HCT116 (cell line): ENCODE data around the gene TMEM63A. TPM values are rescaled to one million over a fixed set of nuclear protein-coding genes. Genes with fewer than 3 reads are reported as not detected.

Experiments used
- ATAC-seq: fragments of 200-7000 bp; cut with Tn5 transposase; 2 replicates; pipeline ENCODE4 v1.9.1; 2020; ENCODE audit warnings: mild to moderate bottlenecking, moderate library complexity
- BruUV-seq: library from RNA; stranded (reverse); fragments of 400-500 nt; replicated peaks from 2 replicates; lab custom pipeline; 2021; lab: Mats Ljungman, UMichigan
- CTCF ChIA-PET: fragments of 300-600 bp; sonication (Branson Sonifier 250); formaldehyde crosslinking; loops from one replicate; lab custom pipeline; 2021; ENCODE audit warnings: antibody characterized with exemption; lab: Charles Lee
- POLR2A ChIA-PET: fragments of 300-600, 350-600 bp; sonication (Branson Sonifier 250); formaldehyde crosslinking; loops from one replicate; lab custom pipeline; 2021; ENCODE audit warnings: antibody characterized with exemption; lab: Charles Lee
- RAD21 ChIA-PET, 2 experiments: fragments of 300-600 bp; sonication (Branson Sonifier 250); formaldehyde crosslinking; loops; one replicate each; lab custom pipeline; 2023; ENCODE audit warnings: low total read pairs in 2 of 2; ENCODE audit not compliant: uncharacterized antibody in 2 of 2, unreplicated experiment in 2 of 2, low non-redundant PET in 1 of 2; lab: Charles Lee
- DNase-seq: peaks from one replicate; pipeline ENCODE4 v3.0.0-alpha.2; 2010; ENCODE audit warnings: low read depth, low spot score
- H2AFZ ChIP-seq: fragments of 200-600 bp; shearing (Covaris generic), sonication (generic); 2 replicates; pipeline ENCODE4 v1.6.1; 2017; ENCODE audit warnings: low read depth, mixed run types, mixed read lengths, antibody characterized with exemption, low read length; ENCODE audit not compliant: poor library complexity, severe bottlenecking
- H3K27ac ChIP-seq: 2 replicates; pipeline ENCODE4 v1.5.1; 2012; ENCODE audit warnings: low read depth, low read length
- H3K27me3 ChIP-seq: fragments of 200-600 bp; sonication (generic); 2 replicates; pipeline ENCODE4 v1.6.1; 2016; ENCODE audit warnings: mixed run types, low read length, mixed read lengths; ENCODE audit not compliant: insufficient read depth
- H3K36me3 ChIP-seq, 2 experiments: fragments of 200-500 bp in 1 of 2; fragments of 200-600 bp in 1 of 2; sonication (Bioruptor generic) in 1 of 2; sonication (generic) in 1 of 2; 2 replicates each; pipeline versions ENCODE4 v1.5.1 to v1.6.1; 2014 to 2016; ENCODE audit warnings: low read length in 2 of 2, inconsistent platforms in 1 of 2, mixed read lengths in 1 of 2, mixed run types in 1 of 2; ENCODE audit not compliant: insufficient read depth in 2 of 2, control insufficient read depth in 1 of 2
- H3K4me1 ChIP-seq, 2 experiments: fragments of 200-600 bp in 1 of 2; sonication (generic) in 1 of 2; 2 replicates each; pipeline versions ENCODE4 v1.5.1 to v1.6.1; 2012 to 2017; ENCODE audit warnings: low read length in 2 of 2, inconsistent platforms in 1 of 2, mild to moderate bottlenecking in 1 of 2, mixed read lengths in 1 of 2, mixed run types in 1 of 2, moderate library complexity in 1 of 2; ENCODE audit not compliant: insufficient read depth in 2 of 2, control insufficient read depth in 1 of 2
- H3K4me2 ChIP-seq: fragments of 200-600 bp; sonication (generic); 2 replicates; pipeline ENCODE4 v1.6.1; 2017; ENCODE audit warnings: mixed run types, low read length, mixed read lengths
- H3K4me3 ChIP-seq, 2 experiments: fragments of 200-600 bp in 1 of 2; sonication (generic) in 1 of 2; replicated peaks in 1 of 2; 2 replicates each; pipeline ENCODE4 v1.5.1; 2011 to 2016; ENCODE audit warnings: low read length in 2 of 2, control low read depth in 1 of 2, low read depth in 1 of 2, mild to moderate bottlenecking in 1 of 2, mixed read lengths in 1 of 2, mixed run types in 1 of 2
- H3K79me2 ChIP-seq: fragments of 200-600 bp; sonication (generic); 2 replicates; pipeline ENCODE4 v1.6.1; 2017; ENCODE audit warnings: mild to moderate bottlenecking, mixed run types, low read length, moderate library complexity, mixed read lengths; ENCODE audit not compliant: insufficient read depth
- H3K9ac ChIP-seq: fragments of 200-600 bp; sonication (generic); 2 replicates; pipeline ENCODE4 v1.6.1; 2016; ENCODE audit warnings: low read length, mixed read lengths
- H3K9me2 ChIP-seq: fragments of 200-600 bp; sonication (generic), shearing (Covaris generic); 2 replicates; pipeline ENCODE4 v1.6.1; 2017; ENCODE audit warnings: mixed run types, mild to moderate bottlenecking, moderate library complexity; ENCODE audit not compliant: insufficient read depth
- H3K9me3 ChIP-seq, 2 experiments: fragments of 200-500 bp in 1 of 2; fragments of 200-600 bp in 1 of 2; sonication (Bioruptor generic) in 1 of 2; sonication (generic) in 1 of 2; 2 replicates each; pipeline ENCODE4 v1.6.1; 2014 to 2017; ENCODE audit warnings: low read length in 2 of 2, mixed read lengths in 2 of 2, inconsistent platforms in 1 of 2, low read depth in 1 of 2, mild to moderate bottlenecking in 1 of 2, mixed run types in 1 of 2, moderate library complexity in 1 of 2; ENCODE audit not compliant: control insufficient read depth in 1 of 2, insufficient read depth in 1 of 2
- H4K20me1 ChIP-seq: fragments of 200-600 bp; sonication (generic), shearing (Covaris generic); 2 replicates; pipeline ENCODE4 v1.6.1; 2017; ENCODE audit warnings: mixed run types, mild to moderate bottlenecking, moderate library complexity; ENCODE audit not compliant: insufficient read depth
- ELF1 ChIP-seq: IDR thresholded peaks from 2 replicates; pipeline ENCODE4 v1.6.1; 2012; ENCODE audit warnings: low read depth, borderline replicate concordance
- JUND ChIP-seq: IDR thresholded peaks from 2 replicates; pipeline ENCODE4 v1.6.1; 2012
- POLR2A ChIP-seq: IDR thresholded peaks from 2 replicates; pipeline ENCODE4 v1.7.0; 2011; ENCODE audit warnings: borderline replicate concordance; ENCODE audit not compliant: insufficient read depth, insufficient read length; ENCODE audit errors: extremely low read depth
- YY1 ChIP-seq: IDR thresholded peaks from 2 replicates; pipeline ENCODE4 v1.6.1; 2011; ENCODE audit warnings: low read length, low read depth, moderate library complexity, mild to moderate bottlenecking; ENCODE audit not compliant: insufficient replicate concordance; ENCODE audit errors: extremely low read depth
- ZFX ChIP-seq: fragments of 450-650 bp; IDR thresholded peaks from 2 replicates; pipeline ENCODE4 v1.6.1; 2017
- ZNF274 ChIP-seq: fragments of 200-500 bp; sonication (Bioruptor generic); IDR thresholded peaks from 2 replicates; pipeline ENCODE4 v1.6.1; 2014; ENCODE audit warnings: mild to moderate bottlenecking, low read depth, low read length, inconsistent platforms
- intact Hi-C: fragments of 100-400 bp; cut with micrococcal nuclease; formaldehyde crosslinking; loops from 2 replicates; pipeline ENCODE4 v1.10.0; 2022
- total RNA-seq: library from RNA; stranded (reverse); gene quantifications from one replicate; pipeline ENCODE4 v1.2.1, GENCODE V29; 2021; ENCODE audit not compliant: unreplicated experiment
- TF ChIP-seq, protein P1 (sequence below): IDR thresholded peaks from 2 replicates; pipeline ENCODE4 v1.6.1; 2012; ENCODE audit warnings: low read depth
- TF ChIP-seq, protein P2 (sequence below), 3 experiments: fragments of 200-600 bp in 1 of 3; sonication (generic) in 1 of 3; IDR thresholded peaks in 2 of 3; conservative IDR thresholded peaks in 1 of 3; 2 replicates each; pipeline ENCODE4 v1.5.1; 2012 to 2017; ENCODE audit warnings: low read depth in 2 of 3, low read length in 2 of 3, antibody characterized with exemption in 1 of 3, borderline replicate concordance in 1 of 3, control low read depth in 1 of 3, mild to moderate bottlenecking in 1 of 3, mixed read lengths in 1 of 3, mixed run types in 1 of 3, moderate library complexity in 1 of 3; ENCODE audit not compliant: insufficient read depth in 1 of 3

TMEM63A gene
- total RNA-seq, 1 experiment from 2014 or later, result 24.4 TPM

- RAD21 ChIA-PET, result interaction anchor here in 1 of 2 experiments (1.8 kb wide), 1 partner anchor 105 kb away, joined by 5 read pairs; the partner anchor contains the start of gene SRP9
- H3K27ac ChIP-seq, result peak overlapping the region; percentile 81
- DNase-seq, result no peak
- peaks cover 23 to 38% of the 10 kb centered on the region in 2 experiments for H3K4me1 ChIP-seq
- H3K9ac ChIP-seq, result peak overlapping the region; percentile 86
- no TSS peak for BruUV-seq
- no peaks in the 10 kb centered on the region; the same call in 1 of the 2 replicates for H3K79me2 ChIP-seq
- no peaks in the 10 kb centered on the region for H3K36me3 ChIP-seq
- no peaks in the 10 kb centered on the region for H3K9me3 ChIP-seq
- CTCF ChIA-PET, result interaction anchor here (0.7 to 2.1 kb wide), 7 partner anchors 16 to 422 kb away, joined by 3 to 10 read pairs (median 4); no protein-coding TSS in a partner anchor
- peak overlapping the region; percentile 48 for H2AFZ ChIP-seq
- no peaks in the 10 kb centered on the region for H3K27me3 ChIP-seq
- peak overlapping the region; percentile 80 to 83 for H3K4me3 ChIP-seq
- intact Hi-C loops, result loop anchor here (2.0 to 10.0 kb wide), 3 partner anchors 38 to 108 kb away; partner anchors contain the start of genes EPHX1 and SRP9
- peak; percentile 49 for ATAC-seq
- no peaks in the 10 kb centered on the region for H3K9me2 ChIP-seq
- H3K4me2 ChIP-seq, result peak overlapping the region; percentile 99
- peak; percentile 80 for TF ChIP-seq ZFX
- TF ChIP-seq ZNF274, result no peak
- TF ChIP-seq, all 23 proteins: peak for 1
- H4K20me1 ChIP-seq, result no peaks in the 10 kb centered on the region
- POLR2A ChIA-PET, result interaction anchor here (1.0 to 1.5 kb wide), 4 partner anchors 13 to 117 kb away, joined by 3 to 4 read pairs (median 3); partner anchors contain the start of genes PYCR2, SDE2 and SRP9
Observed at GRCh38 chr1:225882694-225883615, 775 bp upstream of the TMEM63A start.

DNA sequence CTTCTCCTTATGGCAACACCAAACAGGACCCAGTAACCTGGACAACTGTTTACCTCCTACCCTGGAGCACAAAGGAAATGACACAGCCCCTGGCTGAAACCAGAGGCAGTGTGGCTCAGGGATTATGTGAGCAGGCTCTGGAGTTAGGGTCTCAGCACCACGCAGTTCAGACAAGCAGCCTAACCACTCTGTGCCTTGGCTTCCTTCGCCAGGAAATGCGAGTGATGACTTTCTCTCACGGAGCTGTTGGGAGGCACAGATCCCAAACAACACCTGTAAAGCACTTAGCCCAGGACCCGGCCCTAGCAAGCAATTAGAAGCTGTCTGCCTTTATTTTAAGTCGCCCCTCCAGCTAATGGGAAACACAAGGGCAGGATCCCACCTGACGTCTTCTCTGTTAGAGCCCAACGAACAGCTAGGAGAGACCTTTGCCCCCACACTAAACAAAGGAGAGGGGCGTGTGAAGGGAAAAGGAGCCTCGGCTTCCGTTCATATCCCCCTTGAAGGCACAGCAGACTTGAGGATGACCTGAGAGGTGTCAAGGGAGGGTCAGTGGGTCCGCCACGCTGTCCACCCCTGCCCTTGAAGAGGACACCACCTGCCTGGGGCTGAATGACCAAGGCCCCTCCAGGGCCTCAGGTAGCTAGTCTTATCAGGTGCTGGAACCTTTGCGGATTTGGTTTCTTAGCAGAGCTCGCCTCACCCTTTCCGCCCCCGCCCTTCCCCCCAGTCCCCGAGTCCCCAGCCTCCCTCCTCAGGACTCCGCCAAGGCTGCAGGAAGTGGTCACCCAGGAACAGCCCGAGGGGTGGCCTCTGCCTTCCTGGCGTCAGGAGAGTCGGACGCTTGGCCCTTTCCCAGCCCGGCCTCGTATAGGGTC is 860 bp downstream of the TMEM63A start:
- ChIA-PET POLR2A (interaction anchor here (0.9 to 1.5 kb wide), 2 partner anchors 111 to 118 kb away, joined by 3 to 4 read pairs; partner anchors contain the start of gene SDE2), RAD21 (no interaction called here), CTCF (interaction anchor here (0.9 to 1.0 kb wide), 2 partner anchors 29 to 406 kb away, joined by 3 to 5 read pairs; no protein-coding TSS in a partner anchor)
- Histone ChIP-seq H3K9me2 (no peaks in the 10 kb centered on the region), H3K79me2 (no peaks in the 10 kb centered on the region; the same call in 1 of the 2 replicates), H3K9me3 (no peaks in the 10 kb centered on the region), H3K9ac (peak overlapping the region; percentile 86), H4K20me1 (no peaks in the 10 kb centered on the region), H2AFZ (peak overlapping the region; percentile 61), H3K27ac (peak overlapping the region; percentile 81; the same call in 1 of the 2 replicates), H3K4me1 (peaks cover 39 to 54% of the 10 kb centered on the region in 2 experiments), H3K4me2 (peak overlapping the region; percentile 99), H3K27me3 (no peaks in the 10 kb centered on the region), H3K4me3 (peak overlapping the region; percentile 80 to 83), H3K36me3 (peaks cover 0 to 3% of the 10 kb centered on the region in 2 experiments; a peak in 2 of 4 replicates)
- BruUV-seq, result no TSS peak
- ATAC-seq (peak; percentile 14), DNase-seq (no peak)
- intact Hi-C loops, result loop anchor here (5.0 to 10.0 kb wide), 2 partner anchors 69 to 107 kb away; partner anchors contain the start of genes EPHX1 and SRP9
- TF ChIP-seq, protein P1, sequence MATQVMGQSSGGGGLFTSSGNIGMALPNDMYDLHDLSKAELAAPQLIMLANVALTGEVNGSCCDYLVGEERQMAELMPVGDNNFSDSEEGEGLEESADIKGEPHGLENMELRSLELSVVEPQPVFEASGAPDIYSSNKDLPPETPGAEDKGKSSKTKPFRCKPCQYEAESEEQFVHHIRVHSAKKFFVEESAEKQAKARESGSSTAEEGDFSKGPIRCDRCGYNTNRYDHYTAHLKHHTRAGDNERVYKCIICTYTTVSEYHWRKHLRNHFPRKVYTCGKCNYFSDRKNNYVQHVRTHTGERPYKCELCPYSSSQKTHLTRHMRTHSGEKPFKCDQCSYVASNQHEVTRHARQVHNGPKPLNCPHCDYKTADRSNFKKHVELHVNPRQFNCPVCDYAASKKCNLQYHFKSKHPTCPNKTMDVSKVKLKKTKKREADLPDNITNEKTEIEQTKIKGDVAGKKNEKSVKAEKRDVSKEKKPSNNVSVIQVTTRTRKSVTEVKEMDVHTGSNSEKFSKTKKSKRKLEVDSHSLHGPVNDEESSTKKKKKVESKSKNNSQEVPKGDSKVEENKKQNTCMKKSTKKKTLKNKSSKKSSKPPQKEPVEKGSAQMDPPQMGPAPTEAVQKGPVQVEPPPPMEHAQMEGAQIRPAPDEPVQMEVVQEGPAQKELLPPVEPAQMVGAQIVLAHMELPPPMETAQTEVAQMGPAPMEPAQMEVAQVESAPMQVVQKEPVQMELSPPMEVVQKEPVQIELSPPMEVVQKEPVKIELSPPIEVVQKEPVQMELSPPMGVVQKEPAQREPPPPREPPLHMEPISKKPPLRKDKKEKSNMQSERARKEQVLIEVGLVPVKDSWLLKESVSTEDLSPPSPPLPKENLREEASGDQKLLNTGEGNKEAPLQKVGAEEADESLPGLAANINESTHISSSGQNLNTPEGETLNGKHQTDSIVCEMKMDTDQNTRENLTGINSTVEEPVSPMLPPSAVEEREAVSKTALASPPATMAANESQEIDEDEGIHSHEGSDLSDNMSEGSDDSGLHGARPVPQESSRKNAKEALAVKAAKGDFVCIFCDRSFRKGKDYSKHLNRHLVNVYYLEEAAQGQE, result no peak
- TF ChIP-seq ELF1 (no peak), POLR2A (no peak), YY1 (no peak), ZFX (no peak), JUND (no peak)
- TF ChIP-seq, protein P2, sequence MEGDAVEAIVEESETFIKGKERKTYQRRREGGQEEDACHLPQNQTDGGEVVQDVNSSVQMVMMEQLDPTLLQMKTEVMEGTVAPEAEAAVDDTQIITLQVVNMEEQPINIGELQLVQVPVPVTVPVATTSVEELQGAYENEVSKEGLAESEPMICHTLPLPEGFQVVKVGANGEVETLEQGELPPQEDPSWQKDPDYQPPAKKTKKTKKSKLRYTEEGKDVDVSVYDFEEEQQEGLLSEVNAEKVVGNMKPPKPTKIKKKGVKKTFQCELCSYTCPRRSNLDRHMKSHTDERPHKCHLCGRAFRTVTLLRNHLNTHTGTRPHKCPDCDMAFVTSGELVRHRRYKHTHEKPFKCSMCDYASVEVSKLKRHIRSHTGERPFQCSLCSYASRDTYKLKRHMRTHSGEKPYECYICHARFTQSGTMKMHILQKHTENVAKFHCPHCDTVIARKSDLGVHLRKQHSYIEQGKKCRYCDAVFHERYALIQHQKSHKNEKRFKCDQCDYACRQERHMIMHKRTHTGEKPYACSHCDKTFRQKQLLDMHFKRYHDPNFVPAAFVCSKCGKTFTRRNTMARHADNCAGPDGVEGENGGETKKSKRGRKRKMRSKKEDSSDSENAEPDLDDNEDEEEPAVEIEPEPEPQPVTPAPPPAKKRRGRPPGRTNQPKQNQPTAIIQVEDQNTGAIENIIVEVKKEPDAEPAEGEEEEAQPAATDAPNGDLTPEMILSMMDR (IDR thresholded peaks at IDR 0.05 in 2 of 3, conservative IDR thresholded peaks at IDR 0.05 in 1 of 3; ENCODE audit: borderline replicate concordance in 1 of 3, insufficient read depth in 1 of 3, low read depth in 2 of 3, low read length in 2 of 3), result no peak
